Stimulated activated CD8-positive, alpha-beta memory T cell treated with anti-CD3 and anti-CD28 coated beads, Interleukin-7, amount 100 ng/mL, for 48 hours (primary cell): ENCODE results near the gene LIX1L.

ENCODE experiments used
- DNase-seq, 2 donors: peaks; one replicate each; pipeline ENCODE4 v3.0.0-alpha.2; 2020; ENCODE audit warnings: low read depth in 1 of 2; ENCODE audit errors: extremely low read depth in 1 of 2

Gene LIX1L

DNA sequence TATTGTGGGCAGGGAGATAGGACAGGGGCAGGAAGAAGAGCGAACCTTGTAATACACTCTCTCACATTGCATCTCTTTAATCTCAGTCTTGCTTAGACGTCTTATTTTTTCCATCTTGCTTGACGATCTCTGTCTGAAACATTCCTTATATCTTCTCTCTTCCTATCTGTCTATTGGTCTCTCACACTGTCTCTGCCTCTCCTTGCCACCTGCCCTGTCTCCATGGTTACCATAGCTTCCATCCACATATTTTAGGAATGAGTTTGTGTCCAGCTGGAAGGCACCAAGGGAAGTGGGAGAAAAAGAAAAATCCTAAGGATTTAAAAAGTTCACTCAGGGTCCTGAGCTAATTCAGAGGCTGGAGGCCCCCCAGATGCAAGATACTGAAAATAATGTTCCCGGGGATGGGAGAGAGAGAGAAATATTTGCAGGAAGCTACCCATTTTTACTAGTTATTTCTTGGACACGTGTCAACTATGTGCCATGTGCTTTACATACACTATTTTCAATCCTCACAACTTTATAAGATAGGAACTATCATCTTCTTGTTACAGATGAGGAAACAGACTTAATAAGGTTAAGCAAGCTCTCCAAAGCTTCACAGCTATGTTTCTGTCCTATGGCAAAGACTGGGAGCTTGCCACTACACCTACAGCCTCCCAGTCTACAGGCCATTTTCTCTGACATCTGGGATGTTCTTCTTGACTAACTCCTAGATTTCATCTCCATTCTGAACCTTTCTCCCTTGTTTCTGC, 5.6 kb upstream of the LIX1L start:
- DNase-seq: no peak

DNA sequence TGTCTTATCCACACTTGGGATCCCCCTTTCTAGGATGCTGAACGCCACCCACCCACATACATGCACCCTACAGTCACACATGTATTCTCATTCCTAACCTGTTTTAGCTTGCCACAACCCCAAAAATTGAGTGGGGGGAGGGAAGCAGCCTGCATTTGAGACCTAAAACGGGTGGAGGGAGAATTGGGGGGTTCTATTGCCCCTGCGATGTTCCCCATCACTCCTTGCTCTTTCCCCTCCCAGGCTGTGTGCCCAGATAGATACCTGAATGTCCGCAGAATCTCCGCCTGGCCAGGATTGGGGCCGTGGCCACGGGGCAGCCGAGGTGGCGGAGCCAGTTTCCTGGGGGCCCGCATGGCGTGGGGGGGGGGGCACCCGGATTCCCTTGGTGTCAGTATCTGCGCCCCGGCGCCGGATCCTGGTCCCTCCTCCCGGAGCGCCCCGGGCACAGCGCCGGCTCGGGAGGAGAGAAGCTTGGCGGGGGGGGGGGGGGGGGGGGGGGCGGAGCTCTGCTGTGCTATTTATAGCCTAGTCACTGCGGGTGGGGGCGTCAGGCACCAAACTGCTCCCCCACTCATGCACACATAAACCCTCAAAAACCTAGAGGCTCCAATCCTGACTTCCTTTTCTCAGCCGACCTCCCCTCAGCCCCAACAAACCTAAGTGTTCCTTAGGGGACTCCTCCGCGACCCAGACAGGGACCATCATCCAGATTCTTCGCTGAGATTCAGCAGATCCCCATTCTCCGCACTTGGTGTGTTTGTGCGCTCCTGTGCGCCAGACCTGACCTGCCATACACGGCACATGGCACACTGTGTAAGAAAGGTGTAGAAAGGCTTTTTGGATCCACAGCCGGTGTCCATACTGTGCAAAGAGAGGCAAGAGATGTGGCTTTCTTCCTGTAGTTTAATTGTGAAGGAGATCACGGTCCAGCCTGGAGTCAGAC, 4.6 kb upstream of the LIX1L start:
- no peak for DNase-seq

DNA sequence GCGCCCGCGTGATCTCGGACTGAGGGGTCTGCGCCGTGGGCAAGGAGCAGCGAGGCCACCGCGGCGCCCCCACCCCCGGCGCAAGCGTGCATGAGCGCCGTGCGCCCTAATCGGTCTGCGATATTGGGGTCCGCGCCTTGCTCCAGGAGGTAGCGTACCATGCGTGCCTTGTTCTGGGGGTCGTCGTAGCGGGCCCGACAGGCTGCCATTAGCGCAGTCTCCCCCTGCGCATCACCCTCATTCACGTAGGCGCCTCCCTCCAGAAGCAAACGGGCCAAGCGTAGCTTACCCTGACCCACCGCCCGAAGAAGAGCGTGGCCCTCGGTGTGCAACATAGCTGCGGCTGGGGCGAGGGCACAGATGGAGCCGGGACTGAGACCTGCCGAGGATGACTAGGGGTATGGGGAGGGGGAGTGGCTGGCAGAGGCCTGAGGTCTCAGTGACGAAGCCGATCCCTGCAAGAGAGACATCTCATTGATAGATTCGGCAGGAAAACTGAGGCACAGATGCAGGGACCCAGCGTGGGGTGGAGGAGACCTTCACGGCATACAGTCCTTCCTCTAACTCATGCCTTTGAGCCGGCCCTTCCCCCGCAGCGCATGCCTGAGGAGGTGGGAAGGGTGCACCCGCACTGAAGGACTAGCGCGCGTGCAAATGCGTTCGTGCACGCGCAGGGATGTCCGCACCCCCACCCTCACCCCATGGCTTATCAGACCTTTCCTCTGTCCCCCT, 3.8 kb upstream of the LIX1L start:
- no peak for DNase-seq

DNA sequence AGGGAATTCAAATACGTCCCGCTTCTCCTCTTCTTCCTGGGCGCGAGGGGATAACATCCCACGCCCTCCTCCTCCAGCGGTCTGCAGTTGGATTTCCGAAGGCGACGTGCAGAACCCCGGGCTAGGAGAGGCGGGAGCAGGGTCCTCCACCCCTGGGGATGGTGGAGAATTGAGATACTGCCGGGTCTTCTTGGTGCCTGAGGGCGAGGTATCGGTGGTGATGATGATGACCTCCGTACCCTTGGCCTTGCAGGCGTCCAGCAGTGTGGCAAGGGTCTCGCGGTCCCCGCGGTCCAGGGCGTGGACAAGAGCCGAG, 3.2 kb upstream of the LIX1L start:
- DNase-seq: no peak

DNA sequence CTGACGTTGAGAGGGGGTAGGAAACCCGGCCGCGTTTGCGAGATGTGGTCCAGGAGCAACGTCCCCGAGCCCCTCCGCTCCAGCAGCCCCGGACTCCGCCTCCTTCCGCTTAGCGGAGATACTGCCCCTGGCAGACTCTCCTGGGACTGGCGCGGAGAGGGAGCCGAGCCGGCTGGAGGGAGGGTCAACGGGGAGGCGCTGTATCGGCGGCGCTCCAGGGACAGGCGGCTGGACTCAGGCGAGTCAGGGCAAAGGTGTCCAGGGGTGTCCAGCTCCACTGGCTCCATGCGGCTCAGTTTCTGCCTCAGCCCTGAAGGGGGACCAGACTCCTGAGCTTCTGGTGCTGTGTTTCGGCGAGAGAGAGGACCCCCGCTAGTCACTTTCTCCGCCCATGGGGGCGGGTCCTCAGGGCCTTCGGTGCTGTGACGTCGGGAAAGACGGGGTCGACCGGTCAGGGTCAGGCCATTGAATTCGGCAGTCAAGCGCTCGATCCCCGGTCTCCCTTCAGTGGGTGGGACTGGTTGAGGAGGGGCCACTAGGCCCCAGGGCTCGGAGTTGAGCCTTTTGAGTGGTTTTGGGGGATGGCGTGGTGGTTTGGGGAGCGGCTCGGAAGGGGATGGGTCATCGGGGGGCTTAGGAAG, 2.8 kb upstream of the LIX1L start:
- DNase-seq: no peak

DNA sequence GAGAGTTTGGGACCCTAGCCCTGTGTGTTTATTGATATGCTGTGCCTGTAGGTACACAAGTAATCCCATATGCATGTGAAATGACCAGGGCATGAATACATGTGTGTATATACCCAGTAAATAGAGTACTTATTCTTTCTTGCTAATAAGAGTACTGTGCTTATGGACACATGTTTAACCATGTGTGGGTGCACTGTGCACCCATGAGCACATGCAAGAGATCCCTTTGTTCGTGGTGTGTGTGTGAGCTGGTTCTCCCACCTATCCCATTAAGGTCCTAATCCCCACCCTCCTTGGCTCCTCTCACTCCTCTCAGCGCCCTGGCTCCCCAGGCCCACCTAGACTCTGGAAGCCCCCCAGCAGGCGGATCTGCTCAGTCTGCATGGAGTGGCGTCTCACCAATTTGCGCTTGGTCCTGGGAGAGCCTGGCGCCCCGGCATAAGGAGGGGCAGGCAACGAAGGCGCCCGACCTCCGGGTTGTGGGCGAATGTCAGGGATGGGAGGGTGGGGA, 2.2 kb upstream of the LIX1L start:
- no peak for DNase-seq

DNA sequence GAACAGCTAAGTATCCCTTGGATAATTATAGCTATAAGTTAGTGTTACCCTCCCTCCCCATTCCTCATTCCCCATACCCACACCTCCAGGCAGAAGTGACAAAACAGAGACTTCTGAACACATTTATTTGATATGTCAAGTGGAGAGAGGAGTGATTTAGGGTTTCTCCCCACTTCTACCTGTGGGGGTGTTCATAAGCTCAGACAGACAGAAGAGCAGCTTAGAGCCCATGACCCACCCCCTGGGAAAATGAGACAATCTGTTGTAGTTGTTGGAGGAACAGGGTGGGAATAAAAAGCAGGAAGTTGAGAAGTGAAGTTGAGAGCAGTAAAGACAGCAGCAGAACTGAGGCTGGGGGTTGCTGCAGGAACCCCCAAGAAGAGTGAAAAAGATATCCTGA, 1.5 kb upstream of the LIX1L start:
- no peak for DNase-seq

DNA sequence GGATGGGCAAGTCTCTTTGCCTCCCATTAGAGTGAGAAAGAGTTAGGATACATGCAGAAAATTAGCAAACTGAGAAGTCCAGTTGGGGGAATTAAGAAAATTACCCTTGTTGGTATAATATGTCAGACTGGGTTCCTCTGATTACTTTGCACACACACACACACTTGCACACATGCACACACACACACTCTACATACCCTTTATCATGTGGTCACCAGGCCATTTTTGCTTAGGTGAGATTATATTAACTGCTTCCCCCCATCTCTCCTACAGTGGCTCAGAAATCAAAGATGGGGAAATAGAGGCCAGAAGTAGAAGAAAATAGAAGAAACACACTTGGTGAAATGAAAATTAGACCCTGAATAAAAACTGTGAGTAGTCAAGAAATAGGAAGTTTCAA, 917 bp upstream of the LIX1L start:
- no peak for DNase-seq

DNA sequence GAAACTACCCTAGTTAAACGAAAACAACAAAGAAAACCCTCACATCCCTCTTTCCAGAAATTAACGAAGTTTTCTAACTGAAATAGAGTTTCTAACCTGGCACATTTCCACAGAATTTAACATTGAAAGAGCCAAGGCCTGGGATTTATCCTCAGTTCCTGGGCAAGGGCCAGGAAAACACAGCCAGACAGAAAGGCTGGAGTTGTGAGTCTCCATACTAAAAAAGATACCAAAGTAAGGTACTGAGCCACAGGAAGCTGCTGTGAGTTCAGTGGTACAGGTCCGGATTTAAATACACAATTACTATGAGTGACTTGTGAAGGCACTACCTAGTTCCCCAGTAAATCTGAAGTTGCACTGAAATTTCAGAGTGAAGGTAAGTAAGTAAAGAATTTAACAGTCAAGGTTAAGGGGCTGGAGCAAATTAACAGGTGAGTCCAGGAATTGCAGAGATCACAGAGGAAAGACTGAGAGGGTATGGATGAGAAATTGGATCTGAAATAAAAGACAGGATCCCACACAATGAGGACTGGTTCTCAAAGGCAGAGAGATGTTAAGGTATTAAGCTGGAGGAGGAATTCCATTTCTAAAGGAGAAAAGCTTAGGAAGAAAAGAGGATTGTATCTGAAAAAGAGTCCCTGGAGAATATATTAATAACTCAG, 905 bp downstream of the LIX1L start:
- no peak for DNase-seq

DNA sequence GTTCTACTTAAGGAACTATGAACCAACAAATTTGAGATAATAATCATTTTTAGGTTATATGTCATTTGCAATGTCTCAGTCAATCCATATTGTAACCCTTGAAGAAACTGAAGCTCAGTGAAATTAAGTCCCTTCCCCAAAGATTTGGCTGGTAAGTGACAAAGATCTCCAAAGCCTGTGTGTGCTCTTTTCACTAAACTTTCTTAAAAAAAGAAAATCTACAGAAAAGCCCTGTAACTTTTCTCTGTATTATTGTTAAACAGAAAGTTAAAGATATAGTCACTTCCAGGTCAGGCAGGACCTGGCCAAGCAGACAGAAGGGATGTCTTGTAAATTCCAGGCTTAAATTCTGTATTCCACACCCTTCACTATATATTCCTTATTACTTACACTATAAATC, 1.5 kb downstream of the LIX1L start:
- DNase-seq: no peak

DNA sequence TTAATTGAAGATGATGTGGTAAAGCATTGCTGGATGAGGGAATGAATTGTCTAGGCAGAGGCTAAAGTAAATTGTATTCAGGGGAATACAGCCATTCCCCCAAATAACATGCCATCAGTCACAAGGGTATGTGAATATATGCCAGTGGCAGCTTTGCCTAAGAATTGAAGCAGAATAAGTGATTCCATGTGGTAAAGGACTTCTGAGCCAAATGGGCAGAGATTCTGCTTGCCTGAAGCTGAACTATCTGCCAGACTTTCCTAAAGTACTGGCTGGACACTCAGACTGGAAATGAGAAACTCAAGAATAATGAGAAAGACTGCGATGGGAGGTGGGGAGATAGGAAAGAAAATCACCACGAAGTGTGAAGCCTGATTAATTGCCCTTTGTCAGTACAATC, 2.4 kb downstream of the LIX1L start:
- DNase-seq: no peak

DNA sequence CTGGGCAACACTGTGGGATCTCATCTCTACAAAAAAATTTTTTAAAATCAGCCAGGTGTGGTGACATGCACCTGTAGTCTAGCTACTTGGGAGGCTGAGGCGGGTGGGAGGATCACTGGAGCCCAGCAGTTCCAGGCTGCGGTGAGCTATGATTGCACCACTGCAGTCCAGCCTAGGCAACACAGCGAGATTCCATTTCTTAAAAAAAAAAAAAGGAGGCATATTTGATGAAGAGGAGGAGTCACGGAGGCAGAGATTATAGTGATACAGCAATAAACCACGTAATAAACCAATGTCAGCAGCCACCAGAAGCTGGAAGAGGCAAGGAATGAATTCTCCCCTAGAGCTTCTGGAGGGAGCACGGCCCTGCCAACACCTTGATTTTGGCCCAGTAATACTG, 4.0 kb downstream of the LIX1L start:
- DNase-seq: no peak

DNA sequence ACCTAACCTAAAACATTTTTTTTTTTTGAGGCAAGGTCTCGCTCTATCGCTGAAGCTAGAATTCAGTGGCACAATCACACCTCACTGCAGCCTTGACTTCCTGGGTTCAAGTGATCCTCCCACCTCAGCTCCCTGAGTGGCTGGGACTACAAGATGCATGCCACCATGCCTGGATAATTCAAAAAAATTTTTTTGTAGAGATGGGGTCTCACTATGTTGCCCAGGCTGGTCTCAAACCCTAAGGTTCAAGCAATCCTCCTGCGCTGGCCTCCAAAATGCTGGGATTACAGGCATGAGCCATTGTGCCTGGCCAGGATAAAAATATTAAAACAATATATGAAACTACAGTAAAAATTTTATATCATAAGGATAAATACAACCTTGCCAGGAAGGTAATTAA, 4.9 kb downstream of the LIX1L start:
- DNase-seq: no peak

DNA sequence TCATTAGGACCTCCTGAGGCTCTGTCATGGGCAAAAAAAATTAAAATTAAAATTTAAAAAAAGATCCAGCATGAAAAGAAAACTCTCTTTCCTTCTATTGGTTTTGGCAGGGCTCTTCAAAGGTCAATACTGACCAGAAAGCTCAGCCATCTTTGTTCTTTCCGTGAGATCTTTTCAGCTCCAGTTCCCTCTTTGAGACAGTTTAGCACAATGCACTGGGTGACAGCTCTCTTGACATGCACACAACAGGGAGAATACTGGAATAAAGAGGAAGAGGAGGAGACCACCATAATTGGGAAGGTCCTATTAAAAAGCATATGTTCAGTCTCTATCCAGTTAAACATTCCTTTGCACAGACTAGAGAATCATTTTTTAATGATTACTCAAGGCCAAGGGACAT, 6.3 kb downstream of the LIX1L start:
- no peak for DNase-seq

DNA sequence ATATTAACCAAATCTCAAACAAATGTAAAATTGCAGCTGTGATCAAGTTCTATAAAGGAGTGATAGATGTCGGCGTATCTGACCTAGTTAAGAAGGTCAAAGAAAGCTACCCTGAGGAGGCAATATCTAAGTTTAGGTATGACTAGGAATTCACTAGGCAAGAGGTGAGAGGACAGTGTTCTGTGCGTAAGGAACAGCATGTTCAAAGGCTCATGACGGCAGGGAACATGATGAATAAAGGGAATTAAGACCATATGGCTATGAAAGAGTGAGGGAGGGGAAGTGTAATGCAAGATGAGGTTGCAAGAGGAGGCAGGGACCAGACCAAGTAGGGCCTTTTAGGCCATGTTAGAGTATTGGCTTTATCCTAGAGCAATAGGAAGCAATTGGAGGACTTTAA, 8.6 kb downstream of the LIX1L start:
- no peak for DNase-seq

DNA sequence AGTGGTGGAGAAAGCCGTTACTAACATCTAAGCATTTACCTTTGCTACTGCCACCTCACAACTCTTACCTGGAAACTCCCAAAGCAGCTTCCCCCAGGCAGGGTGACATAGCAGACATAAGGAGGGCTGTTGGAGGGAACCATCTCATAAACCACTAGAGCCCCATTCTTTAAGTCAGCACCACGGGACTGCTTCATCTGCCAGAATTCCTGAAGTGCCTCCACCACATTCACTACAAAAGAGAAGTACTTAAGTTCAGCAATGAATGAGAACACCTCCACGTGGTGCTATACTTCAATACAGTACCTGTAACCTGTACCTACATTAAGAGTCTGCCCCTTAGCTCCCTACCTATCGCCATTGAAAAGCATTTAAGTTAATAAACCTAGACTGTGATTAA, 10.3 kb downstream of the LIX1L start:
- DNase-seq: no peak

DNA sequence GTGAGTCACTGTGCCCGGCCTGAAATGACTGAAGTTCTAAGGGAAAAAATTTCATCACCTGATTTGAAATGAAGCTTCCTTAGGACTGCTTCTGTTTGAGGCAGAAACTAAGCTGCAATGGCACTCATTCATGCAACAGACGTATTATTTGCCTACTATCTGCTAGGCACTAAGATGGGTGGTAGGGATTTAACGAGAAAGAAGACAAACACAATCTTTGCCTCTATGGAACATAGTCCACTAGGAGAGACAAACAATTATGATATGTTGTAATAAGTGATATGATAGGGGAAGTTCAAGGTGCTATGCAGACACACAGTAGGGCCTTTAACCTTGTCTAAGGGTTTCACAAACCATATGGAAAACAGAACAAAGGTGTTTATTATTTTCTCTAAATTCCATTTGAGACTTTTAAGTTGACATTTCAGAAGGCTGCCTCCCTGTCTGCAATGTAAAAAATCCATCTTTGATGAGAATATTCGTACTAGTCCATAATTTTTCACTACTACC, 11.3 kb downstream of the LIX1L start:
- no peak for DNase-seq

DNA sequence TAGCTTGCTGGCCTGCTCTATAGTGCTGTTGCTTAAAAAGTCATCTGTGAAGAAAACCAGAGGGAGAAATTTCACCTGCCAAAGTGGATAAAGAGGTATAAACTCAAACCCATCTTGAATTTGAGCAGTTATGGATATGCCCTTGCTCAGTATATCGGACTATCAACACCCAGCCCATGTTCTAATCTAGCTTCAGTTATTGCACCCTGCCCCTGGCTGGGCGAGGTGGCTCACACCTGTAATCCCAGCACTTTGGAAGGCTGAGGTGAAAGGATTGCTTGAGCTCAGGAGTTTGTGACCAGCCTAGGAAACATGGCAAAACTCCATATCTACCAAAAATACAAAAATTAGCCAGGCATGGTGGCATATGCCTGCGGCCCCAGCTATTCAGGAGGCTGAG, 13.3 kb downstream of the LIX1L start:
- DNase-seq: no peak

DNA sequence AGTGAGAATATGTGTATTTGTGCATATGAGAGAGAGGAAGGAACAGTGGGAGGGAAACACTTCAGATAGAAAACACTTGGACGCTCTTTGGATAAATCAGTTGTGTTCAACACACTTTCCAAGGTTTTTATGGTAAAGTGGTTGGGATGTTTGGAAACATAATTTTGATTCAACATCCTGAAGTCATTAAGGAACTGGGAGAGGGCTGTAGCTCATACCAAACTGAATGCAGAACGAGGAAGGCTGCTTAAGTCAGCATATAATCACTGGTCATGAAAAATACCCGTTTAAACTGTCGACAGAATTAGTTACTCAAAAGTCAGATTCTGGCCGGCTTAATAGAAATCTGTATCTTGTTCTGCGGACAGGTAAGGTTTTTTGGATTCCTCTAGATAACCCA, 14.9 kb downstream of the LIX1L start:
- no peak for DNase-seq

DNA sequence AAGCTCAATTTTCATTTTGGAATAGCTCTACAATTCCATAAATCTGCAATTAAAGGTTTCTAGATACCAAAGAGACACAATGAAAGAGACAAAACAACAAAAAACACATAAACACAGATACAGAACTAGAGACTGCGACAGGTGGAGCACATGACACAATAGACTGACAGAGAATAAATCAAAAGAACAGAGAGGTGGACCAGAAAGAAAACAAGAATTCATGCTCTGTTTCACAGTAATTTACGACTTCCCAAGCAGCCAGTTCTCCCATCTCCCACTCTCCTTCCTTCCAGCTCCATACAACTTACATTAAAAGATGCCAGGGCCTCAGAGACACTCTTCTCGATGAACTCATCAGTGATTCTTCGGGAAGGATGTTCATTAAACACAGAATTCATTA, 15.4 kb downstream of the LIX1L start:
- DNase-seq: no peak
